GM18867 (cell line): Measurements from ENCODE around the gene PRKCB.
"Not testable (repeated sequence)": the region's sequence is repeated elsewhere in the genome, so short reads cannot be mapped to it uniquely, and the experiment has no call there.

Experiments
- ATAC-seq: cut with Tn5 transposase; IDR thresholded peaks from one replicate; pipeline ENCODE4 v1.9.1; 2021; ENCODE audit warnings: mild to moderate bottlenecking, moderate library complexity; ENCODE audit not compliant: unreplicated experiment

Gene PRKCB

DNA sequence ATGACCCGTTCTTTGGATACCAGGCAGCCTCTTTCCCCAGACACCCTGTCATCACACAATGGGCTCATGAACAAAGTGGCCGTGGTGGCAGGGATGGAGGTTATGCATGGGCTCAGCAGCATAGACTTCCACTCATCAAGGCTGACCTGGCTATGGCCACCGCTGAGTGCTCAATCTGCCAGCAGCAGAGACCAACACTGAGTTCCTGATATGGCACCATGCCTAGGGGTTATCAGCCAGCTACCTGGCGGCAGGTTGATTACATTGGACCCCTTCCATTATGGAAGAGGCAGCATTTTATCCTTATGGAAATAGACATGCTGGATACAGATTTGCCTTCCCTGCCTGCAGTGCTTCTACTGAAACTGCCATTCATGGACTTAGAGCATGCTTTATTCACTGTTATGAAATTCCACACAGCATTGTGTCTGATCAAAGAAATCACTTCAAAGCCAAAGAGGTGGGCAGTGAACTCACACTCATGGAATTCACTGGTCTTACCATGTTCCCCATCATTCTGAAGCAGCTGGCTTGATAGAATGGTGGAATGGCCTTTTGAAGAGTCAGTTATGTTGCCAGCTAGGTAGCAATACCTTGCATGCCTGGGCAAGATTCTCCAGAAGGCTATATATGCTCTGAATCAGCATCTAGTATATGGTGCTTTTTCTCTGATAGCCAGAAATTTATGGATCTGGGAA, 160.6 kb downstream of the PRKCB start:
- ATAC-seq: no peak

DNA sequence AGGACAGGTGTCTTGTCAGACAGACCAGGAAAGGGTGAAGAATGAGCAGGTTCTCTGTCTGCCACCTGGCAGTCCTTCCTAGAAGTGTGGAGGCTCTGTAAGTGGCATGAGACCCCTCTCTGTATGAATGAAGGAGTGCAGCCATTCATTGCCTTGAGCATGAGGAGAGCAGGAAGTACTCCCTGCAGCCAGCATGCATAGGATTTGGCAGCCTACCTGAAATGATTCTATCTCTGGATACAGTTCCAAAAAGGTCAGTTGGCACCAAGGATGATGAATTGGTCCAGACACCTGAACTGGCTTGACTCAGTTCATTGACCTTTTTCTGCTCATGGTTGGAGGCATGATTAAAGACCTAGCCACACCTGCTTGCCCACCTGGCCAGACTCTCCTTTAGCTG, 163.0 kb downstream of the PRKCB start:
- ATAC-seq: no peak

DNA sequence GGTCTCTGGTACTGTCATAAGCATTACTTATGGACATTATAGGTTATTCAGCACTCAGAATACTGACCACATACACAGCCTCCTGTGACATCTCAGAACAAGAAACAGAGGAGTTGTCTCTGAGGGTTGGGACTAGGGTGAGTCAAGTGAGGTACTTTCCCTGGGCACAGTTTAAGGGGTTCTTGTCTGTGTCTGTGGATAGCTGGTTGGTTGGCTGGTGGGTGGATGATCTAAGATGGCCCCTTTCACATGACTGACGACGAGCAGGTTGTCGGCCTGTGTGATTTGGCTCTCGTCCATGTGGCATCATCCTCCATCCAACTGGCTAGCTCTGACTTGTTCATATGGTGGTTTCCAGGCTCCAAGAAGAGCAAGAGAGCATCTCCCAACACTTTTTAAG, 163.9 kb downstream of the PRKCB start:
- ATAC-seq: no peak

DNA sequence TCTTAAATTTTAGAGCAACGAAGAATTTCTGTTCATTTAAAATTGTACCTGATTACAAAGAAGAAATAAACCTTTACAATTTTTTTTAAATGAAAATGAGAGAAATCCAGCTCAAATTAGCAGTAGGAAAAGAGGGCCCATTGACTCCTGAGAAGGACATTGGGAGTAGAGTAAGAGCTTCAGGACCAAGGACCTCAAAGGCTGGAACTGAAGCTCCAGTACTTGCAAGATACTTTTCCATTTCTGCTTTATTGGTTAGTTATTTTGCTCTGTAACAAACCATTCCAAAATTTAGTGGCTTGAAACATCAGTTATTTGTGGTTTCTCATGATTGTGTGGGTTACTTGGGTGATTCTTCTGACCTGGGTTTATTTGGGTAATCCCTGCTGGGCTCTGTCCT, 165.9 kb downstream of the PRKCB start:
- no peak for ATAC-seq

DNA sequence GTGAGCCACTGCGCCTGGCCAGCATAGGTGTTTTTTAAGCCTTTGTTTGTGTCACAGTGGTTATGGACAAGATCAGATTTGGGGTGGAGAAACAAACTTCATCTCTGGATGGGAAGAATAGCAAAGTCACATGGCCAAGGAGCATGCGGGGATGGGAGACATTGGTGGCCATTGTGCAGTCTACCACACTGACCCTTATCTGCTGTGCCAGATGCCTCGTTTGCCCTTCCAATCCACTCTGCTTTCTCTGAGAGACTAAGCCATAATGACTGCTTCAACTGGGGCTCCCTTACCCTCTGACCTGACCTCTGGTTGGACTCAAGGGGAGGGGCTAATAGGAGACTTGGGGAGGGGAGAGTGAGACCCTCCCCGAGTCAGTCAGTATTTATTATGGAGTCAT, 166.8 kb downstream of the PRKCB start:
- ATAC-seq: no peak

DNA sequence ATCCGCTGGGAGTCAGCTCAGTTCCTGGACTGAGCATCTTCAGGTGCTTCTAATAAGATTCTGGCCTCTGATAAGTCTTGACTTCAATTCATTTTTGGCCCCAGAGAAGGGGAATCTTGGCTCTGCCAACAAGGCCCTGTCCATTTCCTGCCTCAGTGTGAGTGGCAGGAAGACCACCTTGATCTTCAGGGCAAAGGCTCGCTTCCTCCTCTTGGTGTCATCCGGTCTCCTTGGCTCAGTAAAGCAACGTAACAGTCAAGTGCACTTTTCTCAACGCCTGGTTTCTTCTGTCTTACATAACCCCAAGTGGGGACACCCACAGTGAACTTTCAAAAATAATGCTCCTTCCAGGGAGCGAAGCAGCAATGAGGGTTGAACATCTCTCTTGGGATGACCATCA, 169.8 kb downstream of the PRKCB start:
- no peak for ATAC-seq

DNA sequence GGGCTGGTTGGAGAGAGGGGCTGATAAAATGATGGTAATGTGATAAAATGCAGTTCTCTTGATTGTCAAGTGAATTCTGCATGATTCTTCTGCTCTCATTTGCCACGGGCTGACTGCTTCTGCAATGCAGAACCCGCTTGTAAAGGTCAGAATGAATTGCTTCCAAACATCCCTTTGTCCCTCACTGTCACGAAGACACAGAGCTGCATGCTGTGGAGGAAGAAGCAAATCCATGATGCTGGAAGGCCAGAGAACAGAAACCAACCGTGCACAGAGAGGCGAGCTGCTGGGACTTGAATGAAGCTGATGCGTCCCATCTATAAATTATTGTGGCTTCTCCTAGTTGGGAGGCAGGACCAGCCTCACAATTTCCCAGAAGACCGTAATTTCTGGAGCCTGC, 171.6 kb downstream of the PRKCB start:
- ATAC-seq: no peak

DNA sequence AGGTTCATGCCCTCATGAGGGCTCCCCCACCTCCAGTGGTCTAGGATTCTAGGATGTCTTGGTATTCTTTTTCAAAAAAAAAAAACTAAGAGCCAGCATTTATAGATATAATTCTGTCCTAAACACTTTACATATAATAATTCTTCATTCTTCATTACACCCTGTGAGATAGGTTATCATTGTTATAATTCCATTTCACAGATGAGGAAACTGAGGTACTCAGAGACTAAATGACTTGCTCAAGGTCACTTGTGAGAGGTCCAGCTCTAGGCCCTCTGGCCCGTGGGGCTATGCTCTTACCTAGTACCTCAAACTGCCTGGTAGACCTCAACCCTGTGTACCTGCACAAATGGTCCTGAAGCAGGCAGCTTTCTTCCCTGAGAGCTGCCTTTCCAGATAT, 172.2 kb downstream of the PRKCB start:
- ATAC-seq: no peak

DNA sequence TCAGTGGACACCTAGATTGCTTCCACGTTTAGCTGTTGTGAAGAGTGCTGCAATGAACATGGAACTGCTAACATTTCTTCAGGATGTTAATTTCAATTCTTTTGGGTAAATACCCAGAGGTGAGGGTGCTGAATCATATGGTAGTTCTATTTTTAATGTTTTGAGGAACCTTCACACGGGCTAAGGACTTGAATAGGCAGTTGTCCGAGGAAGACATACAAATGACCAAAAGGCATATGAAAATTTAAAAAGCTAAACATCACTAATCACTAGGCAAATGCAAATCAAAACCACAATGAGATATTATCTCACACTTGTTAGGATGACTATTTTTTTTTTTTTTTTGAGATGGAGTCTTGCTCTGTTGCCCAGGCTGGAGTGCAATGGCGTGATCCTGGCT, 173.3 kb downstream of the PRKCB start:
- no peak for ATAC-seq

DNA sequence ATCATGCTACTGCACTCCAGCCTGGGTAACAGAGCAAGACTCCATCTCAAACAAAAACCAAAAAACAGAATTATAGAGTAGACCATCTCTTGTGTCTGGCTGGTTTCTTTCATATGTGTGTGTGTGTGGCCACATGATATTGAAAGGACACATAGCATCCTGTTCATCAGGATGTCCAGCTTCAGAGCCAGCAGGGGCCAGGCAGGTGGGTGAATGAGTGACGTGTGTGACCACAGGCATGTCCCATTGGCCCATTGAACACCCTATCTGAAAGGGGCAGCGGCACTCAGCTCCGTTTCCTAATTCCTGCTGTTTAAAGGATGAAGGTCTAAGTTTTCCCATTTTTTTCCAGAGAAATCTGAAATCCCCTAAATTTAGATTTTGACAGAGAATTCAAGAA, 174.2 kb downstream of the PRKCB start:
- no peak for ATAC-seq

DNA sequence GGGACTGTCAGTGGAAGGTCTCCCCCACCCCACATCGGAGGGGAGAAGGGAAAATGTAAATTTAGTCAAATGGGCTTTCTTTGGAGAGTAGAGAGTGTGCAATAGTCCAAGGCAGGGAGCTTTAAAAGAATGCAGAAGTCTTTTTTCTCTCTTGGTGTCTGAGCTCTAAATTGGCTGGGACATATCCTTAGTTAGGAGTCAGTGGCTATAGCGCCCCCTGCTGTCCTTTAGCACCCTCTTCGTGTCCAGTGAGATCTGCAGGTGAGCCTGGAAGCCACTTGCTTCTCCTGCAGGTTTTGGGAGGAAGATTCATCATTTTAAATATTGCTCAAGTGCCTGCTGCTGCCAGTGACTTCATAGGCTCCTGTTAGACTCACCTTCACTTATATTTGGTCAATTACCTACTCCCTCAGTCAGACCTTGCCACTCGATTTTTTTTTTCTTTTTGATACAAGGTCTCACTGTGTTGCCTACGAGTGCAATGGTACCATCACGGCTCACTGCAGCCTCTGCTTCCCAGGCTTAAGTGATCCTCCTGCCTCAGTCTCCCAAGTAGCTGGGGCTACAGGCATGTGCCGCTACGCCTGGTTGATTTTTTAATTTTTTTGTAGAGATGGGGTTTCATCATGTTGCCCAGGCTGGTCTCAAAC, 174.8 kb downstream of the PRKCB start:
- no peak for ATAC-seq

DNA sequence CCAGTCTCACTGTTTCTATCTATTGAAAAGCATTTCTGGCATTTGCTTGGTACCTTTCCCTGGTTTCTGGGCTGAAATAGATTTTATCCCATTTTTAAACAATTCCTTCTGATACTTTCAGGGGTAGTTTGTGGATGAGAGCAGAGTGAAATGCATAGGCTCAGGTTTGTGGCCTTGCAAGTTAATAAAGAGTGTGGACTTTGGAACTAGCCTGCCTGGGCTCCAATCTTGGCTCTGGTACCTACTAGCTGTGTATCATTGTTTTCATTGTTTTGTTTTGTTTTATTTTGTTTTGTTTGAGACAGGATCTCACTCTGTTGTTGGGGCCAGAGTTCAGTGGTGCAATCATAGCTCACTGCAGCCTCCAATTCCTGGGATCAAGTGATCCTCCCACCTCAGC, 175.5 kb downstream of the PRKCB start:
- ATAC-seq: no peak

DNA sequence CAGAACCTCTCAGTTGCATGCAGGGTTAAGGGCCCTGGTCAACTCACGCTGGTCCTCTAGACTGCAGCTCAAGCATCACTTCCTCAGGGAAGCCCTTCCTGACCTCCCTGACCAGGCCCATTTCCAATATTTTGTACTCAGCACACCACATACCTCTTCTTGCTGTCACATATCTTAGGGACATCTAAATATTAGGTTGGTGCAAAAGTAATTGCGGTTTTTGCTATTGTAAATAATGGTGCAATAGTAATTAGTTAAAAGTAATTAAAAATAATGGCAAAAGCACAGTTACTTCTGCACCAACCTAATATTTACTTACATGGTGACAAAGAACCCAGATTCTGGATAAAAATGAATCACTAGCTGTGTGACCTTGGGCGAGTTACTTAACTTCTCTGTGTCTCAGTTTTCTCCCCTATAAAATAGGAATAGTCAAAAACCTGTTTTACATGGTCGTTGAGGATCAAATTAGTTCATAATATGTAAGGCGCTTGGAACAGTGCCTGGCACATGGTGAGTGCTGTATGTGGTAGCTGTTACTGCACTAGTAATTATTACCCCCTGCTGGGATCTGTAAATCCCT, 177.4 kb downstream of the PRKCB start:
- ATAC-seq: no peak

DNA sequence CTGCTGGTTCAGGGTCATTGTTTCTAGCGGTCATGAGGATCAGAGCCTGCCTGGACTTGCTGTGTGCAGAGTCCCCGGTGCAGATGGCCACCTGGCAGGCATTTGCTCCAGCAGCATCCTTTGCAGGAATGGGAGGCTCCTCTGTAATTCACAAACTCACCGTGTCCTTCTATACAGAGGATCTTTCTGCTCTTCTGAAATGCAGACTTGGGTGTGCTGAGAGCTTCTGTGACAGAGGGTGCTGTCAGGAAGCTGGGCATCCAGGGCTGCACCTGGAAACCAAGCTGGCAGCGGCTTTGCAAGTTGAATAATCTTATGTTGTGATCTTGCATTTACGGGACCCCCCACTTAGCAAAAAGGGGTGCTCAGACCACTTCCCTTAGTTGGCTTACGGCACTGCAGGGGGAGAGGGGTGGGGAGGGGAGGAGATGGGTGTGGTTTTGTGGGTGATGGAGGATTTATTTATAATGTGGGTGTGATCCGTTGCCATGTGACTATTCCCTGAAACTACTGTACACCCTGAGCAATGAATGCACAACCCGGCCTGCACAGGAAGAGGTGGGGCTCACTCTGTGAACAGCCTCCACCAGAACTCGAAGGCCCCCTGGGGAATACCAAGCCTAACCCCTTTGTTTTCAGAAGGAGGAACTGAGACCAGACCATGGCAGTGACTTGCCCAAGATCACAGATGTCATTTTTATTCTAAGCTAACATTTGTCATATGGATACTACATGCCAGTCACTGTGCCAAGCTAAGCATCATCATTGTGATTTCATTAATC, 178.3 kb downstream of the PRKCB start:
- ATAC-seq: peak; percentile 95

DNA sequence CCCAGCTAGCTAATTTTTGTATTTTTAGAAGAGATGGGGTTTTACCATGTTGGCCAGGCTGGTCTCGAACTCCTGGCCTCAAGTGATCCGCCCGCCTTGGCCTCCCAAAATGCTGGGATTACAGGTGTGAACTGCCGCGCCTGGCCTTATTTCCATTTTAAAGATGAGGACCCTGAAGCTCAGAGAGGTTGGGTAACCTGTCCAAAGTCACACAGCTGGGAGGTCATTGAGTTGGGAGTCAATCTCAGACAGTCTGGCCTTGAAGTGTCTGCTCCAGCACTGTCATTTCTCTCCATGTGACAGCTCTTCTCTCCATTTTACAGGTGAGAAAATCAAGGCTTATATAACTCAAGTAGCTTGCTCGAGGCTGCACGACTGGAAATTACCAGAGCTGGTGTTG, 179.2 kb downstream of the PRKCB start:
- not testable (repeated sequence) for ATAC-seq

DNA sequence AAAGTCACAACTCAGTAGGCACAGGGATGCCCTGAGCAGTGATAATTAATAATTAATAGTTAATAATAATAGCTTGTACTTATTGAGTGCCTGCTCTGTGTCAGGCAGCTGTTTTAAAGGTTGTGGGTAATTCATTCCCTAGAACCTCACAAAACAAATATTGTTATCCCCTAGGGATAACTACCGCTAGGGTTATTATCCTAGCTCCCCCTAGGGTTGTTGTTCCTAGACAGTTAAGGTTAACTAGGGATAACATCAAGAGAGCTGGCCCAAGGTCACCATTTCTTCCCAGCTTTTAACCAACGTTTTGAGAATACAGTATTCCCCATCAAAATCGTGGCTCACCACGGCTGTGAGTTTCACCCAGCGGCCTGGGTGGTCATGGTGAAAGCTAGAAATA, 180.1 kb downstream of the PRKCB start:
- ATAC-seq: no peak

DNA sequence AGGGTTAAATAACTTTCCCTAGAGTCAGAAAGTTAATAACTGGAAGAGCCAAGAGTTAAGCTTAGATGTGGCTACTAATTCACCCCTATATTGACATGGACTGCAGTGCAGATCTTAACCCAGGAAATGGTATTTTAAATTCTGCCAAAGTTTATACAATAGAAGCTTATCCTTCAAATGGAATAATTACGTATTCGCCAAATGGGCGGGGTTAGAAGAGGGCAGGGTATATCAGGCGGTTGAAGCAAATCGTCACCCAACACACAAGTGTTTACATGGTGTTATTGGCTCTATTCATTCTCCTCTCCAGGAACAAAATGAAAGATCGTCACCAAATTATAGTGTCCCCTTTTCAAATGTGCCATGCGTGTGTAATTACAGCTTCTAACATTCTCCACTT, 182.7 kb downstream of the PRKCB start:
- ATAC-seq: no peak

DNA sequence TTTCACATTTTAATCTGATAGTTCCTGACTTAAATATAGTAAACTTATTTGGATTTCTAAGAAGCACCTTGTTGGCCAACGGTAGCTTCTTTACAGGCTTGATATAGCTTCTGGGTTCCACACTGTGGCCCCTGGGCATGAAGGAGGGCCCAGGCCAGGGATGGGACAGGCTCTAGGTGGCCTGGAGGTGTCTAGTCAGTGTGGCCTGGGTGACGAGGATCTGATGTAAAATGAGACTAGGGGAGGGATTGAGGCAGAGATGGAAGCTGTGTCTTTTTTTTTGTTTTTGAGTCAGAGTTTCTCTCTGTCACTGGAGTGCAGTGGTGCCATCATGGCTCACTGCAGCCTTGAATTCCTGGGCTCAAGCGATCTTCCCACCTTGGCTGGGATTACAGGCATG, 187.0 kb downstream of the PRKCB start:
- no peak for ATAC-seq

DNA sequence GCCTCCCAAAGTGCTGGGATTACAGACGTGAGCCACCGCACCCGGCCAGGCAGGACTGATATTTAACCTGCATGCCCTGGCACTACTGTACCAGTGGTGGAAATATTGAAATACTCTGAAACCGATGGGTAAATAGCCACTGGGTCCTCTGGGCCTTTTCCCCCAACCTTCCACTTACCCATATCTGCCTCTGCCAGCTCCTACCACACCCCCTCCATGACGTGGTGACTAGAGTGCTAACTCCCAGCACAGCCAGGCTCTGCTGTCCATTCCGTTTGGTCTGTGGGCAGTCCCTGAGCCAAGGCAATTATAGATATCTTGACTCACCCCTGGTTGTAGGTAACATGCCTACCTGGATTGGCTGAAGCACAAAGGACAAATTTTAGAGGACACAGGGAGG, 187.8 kb downstream of the PRKCB start:
- ATAC-seq: no peak

DNA sequence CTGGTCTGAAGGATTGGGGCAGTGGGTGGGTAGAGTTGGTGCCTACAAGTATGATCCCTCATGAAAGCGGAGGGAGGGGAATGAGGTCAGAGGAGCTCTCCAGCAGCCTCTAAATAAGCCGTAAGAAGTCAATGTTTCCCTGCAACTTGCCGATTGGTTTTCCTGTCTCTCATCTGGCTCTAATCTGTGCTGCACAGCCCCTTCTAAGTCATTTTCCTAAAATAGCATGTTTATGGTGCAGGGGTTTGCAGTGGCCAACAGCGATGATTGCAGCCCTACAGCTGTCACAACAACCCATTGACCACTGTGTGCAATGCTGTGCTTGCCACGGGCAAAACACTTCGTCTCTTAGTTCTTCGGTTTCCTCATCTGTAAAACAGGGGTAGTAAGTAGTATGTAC, 189.2 kb downstream of the PRKCB start:
- ATAC-seq: no peak

DNA sequence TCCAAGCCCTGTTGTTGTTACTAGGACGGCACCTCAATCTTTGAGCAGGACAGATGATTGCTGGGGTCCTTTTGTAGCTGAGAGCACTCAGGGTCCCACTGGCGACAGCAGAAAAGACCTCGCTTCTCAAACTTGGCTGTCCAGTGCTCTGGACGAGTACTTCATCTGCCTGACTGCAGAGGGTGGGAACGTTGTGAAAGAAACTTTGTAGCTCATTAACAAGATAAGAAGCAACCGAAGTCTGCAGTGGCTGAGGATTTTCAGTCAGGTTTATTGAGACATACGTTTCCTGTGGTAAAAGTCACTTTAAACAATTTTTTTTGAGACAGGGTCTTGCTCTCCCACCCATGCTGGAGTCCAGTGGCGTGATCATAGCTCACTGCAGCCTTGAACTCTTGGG, 191.7 kb downstream of the PRKCB start:
- ATAC-seq: no peak

DNA sequence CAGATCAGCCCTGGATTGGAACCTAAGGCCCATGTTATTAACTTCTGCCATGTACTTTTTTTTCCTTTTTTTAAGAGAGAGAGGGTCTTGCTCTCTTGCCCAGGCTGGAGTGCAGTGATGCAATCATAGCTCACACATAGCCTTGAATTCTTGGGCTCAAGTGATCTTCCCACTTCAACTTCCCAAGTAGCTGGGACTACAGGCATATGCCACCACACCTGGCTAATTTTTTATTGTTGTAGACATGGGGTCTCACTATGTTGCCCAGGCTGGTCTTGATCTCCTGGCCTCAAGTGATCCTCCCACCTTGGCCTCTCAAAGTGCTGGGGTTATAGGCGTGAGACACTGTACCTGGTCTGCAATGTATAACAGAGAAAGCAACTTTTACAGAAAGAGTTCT, 194.1 kb downstream of the PRKCB start:
- not testable (repeated sequence) for ATAC-seq
